ENCODE measurements around the gene REXO1.

DNA sequence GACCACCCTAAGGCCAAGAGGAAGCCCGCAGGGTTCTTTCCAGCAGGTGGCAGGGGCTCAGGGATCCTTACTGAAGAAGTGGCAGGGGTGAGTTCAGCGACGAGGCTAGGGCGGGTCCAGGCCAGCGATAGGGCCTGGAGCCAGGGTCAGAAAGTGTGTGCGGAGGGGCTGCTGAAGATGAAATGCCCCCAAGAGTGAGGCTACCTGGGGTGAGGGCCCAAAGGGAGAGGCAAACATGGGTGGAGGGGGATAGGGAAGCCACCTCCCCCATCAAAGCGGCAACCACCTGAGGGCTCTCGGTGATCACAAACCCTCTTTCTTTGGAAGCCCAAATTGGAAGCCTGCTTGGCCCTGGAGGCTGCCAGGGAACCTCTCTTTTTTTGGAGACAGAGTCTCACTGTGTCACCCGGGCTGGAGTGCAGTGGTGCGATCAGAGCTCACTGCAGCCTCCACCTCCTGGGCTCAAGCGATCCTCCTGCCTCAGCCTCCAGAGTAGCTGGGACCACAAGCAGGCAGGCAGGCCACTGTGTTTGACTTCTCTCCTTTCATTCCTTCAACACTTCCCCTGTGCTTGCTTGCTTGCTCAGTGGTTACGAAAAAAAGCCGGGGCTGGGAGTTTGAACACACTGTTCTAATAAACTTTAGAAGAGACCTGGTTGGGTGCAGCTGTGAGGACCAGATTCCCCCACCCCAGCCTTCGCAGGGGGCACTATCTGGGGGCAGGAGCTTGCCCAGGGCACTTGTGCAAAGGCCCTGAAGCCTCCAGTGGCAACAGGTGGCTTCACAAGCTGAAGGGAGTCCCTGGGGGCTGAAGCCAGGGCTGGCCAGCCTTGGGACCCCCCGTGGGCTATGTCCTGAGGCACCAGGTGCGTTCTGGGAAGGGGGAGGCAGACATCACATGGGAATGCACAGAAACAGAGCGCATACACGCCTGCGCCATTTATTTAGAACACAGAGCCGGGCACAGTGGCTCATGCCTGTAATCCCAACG is 34.8 kb downstream of the REXO1 start:
- TF ChIP-seq FOXJ3 (CRISPR knock-in tag; IDR thresholded peaks at IDR 0.05; ENCODE audit: borderline replicate concordance) (no peak), NR2C2 (CRISPR knock-in tag; IDR thresholded peaks at IDR 0.05) (no peak)

Measured in WTC11 (cell line).